Upper lobe of left lung (tissue), 6 donors: ENCODE measurements around the gene EXOC3L2. TPM values are rescaled to one million over a fixed set of nuclear protein-coding genes. Genes with fewer than 3 reads are reported as not detected.

Experiments
- ATAC-seq, 2 donors: fragments of 200-7000 bp; cut with Tn5 transposase; one replicate each; pipeline ENCODE4 v1.9.1; 2022; ENCODE audit warnings: mild to moderate bottlenecking in 2 of 2, moderate library complexity in 2 of 2; ENCODE audit not compliant: low FRiP score in 2 of 2
- DNase-seq, 2 donors: peaks; one replicate each; pipeline ENCODE4 v3.0.0-alpha.2; 2019 to 2020
- H3K27ac ChIP-seq, 4 donors: fragments of 200-600 bp; sonication (generic); one replicate each; pipeline ENCODE4 v1.5.1; 2016 to 2019
- H3K27me3 ChIP-seq, 4 donors: fragments of 200-600 bp; sonication (generic); one replicate each; pipeline ENCODE4 v1.5.1; 2017 to 2019
- H3K36me3 ChIP-seq, 4 donors: fragments of 200-600 bp; sonication (generic); one replicate each; pipeline ENCODE4 v1.5.1; 2016 to 2019
- H3K4me1 ChIP-seq, 4 donors: fragments of 200-600 bp; sonication (generic); one replicate each; pipeline ENCODE4 v1.5.1; 2018 to 2019
- H3K4me3 ChIP-seq, 4 donors: fragments of 200-600 bp; sonication (generic); one replicate each; pipeline ENCODE4 v1.5.1; 2017 to 2019; ENCODE audit warnings: mild to moderate bottlenecking in 2 of 4, moderate library complexity in 1 of 4
- H3K9me3 ChIP-seq, 4 donors: fragments of 200-600 bp; sonication (generic); one replicate each; pipeline ENCODE4 v1.5.1; 2018 to 2019
- CTCF ChIP-seq, 6 experiments: fragments of 450-650 bp in 4 of 6; fragments of 200-600 bp in 2 of 6; sonication (generic) in 2 of 6; IDR thresholded peaks; one replicate each; pipeline ENCODE4 v1.5.1; 2016 to 2019; ENCODE audit warnings: antibody characterized with exemption in 6 of 6
- EP300 ChIP-seq, 4 donors: sonication (generic); formaldehyde crosslinking; IDR thresholded peaks; one replicate each; pipeline ENCODE4 v1.5.1; 2017; ENCODE audit warnings: antibody characterized with exemption in 4 of 4, control low read depth in 2 of 4
- POLR2A ChIP-seq, 4 donors: fragments of 450-650 bp; IDR thresholded peaks; one replicate each; pipeline ENCODE4 v1.5.1; 2016 to 2017; ENCODE audit warnings: antibody characterized with exemption in 4 of 4, mild to moderate bottlenecking in 2 of 4
- POLR2AphosphoS5 ChIP-seq, 2 donors: sonication (generic); formaldehyde crosslinking; IDR thresholded peaks; one replicate each; pipeline ENCODE4 v1.5.1; 2017; ENCODE audit warnings: antibody characterized with exemption in 2 of 2
- WGBS, 2 donors: methylation state at CpG; one replicate each; pipeline ENCODE4 v1.1.5; 2017 to 2018; 5-methylcytosine and 5-hydroxymethylcytosine counted together
- total RNA-seq, 6 donors: library from RNA; depleted of rRNA in 4 of 6; stranded (reverse); fragments of >200 nt in 4 of 6; gene quantifications; one replicate each; pipeline versions ENCODE4 v1.1.0 to v1.2.1, GENCODE V29; 2016 to 2021
- donor health status: DM: no; HTN: no; CAD: no; lungs with moderate emphysema.
- donor health status: DM: no; HTN: yes; CAD: no; lungs with severe emphysema.

EXOC3L2 gene
- total RNA-seq, 6 donors from 2014 or later, result 1.1 to 10.0 (median 2.7) TPM

DNA sequence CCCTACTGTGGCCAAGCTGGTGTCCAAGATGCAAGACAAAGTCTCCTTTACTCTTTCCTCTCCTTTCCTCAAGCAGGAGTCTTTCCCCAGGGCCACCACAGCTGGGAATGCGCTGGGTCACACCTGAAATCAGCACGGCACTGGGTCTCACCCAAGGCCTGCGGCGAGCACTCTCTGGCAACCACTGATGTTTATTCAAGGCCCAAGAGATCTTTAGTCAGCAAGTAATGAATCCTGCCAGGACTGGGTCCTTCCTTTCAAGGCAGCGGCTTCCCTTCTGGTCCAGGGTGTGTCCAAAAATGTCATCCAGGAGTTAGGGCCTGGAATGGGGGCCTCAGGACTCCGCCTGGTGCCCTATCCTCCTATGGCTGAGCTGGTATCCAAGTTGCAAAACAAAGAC lies 42.6 kb downstream of the EXOC3L2 start:
- peak overlapping the region in 1 of 4 donors; percentile 2 for H3K27ac ChIP-seq
- DNase-seq, result peak in 1 of 2 donors; percentile 37
- no peaks in the 10 kb centered on the region for H3K9me3 ChIP-seq
- peak in 1 of 2 donors; percentile 51 for ATAC-seq
- TF ChIP-seq POLR2AphosphoS5 (IDR thresholded peaks at IDR 0.05), result no peak
- no peak for TF ChIP-seq POLR2A (IDR thresholded peaks at IDR 0.05)
- no peak for TF ChIP-seq EP300 (IDR thresholded peaks at IDR 0.05)
- TF ChIP-seq CTCF (IDR thresholded peaks at IDR 0.05), result no peak
- H3K27me3 ChIP-seq, result no peaks in the 10 kb centered on the region
- H3K4me1 ChIP-seq, result peaks cover 0 to 8% (median 2%) of the 10 kb centered on the region in 4 donors
- H3K4me3 ChIP-seq, result no peak overlapping the region
- H3K36me3 ChIP-seq, result no peaks in the 10 kb centered on the region
- WGBS, 2 donors, result 58 to 60% methylated on average over 1 to 6 of the region's 6 CpGs

GRCh38 chr19:45200568-45200967 lies 44.6 kb downstream of the EXOC3L2 start:
- TF ChIP-seq CTCF (IDR thresholded peaks at IDR 0.05) (peak; percentile 22 to 55 (median 40)), POLR2AphosphoS5 (IDR thresholded peaks at IDR 0.05) (no peak), EP300 (IDR thresholded peaks at IDR 0.05) (no peak), POLR2A (IDR thresholded peaks at IDR 0.05) (no peak)
- Histone ChIP-seq H3K36me3 (no peaks in the 10 kb centered on the region), H3K9me3 (no peaks in the 10 kb centered on the region), H3K4me1 (peaks cover 0 to 8% (median 2%) of the 10 kb centered on the region in 4 donors), H3K27me3 (no peaks in the 10 kb centered on the region), H3K4me3 (no peak overlapping the region), H3K27ac (no peak overlapping the region)
- 54 to 65% methylated on average over 4 of the region's 4 CpGs for WGBS, 2 donors
- DNase-seq (no peak), ATAC-seq (no peak)

GRCh38 chr19:45195764-45196163 lies 49.4 kb downstream of the EXOC3L2 start:
- Histone ChIP-seq H3K27me3 (no peaks in the 10 kb centered on the region), H3K27ac (no peak overlapping the region), H3K36me3 (no peaks in the 10 kb centered on the region), H3K9me3 (no peaks in the 10 kb centered on the region), H3K4me1 (no peaks in the 10 kb centered on the region), H3K4me3 (no peak overlapping the region)
- no peak for DNase-seq
- 92 to 95% methylated on average over 6 of the region's 6 CpGs for WGBS, 2 donors
- no peak for ATAC-seq
- TF ChIP-seq CTCF (IDR thresholded peaks at IDR 0.05) (no peak), EP300 (IDR thresholded peaks at IDR 0.05) (no peak), POLR2A (IDR thresholded peaks at IDR 0.05) (no peak), POLR2AphosphoS5 (IDR thresholded peaks at IDR 0.05) (no peak)

DNA sequence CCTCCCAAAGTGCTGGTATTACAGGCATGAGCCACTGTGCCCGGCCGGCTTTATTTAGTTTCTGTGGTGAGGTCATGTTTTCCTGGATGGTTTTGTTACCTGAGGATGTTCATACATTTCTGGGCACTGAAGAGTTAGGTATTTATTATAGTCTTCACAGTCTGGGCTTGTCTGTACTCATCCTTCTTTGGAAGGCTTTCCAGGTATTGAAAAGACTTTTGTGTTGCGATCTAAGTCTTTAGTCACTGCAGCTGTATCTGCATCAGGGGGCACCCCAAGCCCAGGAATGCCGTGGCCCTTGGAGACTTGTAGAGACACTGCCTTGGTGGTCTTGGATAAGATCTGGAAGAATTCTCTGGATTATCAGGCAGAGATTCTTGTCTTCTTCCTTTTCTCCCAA lies 53.8 kb downstream of the EXOC3L2 start:
- H3K27me3 ChIP-seq, result no peaks in the 10 kb centered on the region
- no peak overlapping the region for H3K4me3 ChIP-seq
- DNase-seq (no peak), ATAC-seq (no peak)
- H3K36me3 ChIP-seq, result no peaks in the 10 kb centered on the region
- H3K27ac ChIP-seq, result no peak overlapping the region
- no peak for TF ChIP-seq EP300 (IDR thresholded peaks at IDR 0.05)
- TF ChIP-seq POLR2AphosphoS5 (IDR thresholded peaks at IDR 0.05), result no peak
- no peak for TF ChIP-seq POLR2A (IDR thresholded peaks at IDR 0.05)
- TF ChIP-seq CTCF (IDR thresholded peaks at IDR 0.05), result no peak
- WGBS, 2 donors, result 95 to 96% methylated on average over 4 of the region's 4 CpGs
- H3K9me3 ChIP-seq, result no peaks in the 10 kb centered on the region
- H3K4me1 ChIP-seq, result no peaks in the 10 kb centered on the region

DNA sequence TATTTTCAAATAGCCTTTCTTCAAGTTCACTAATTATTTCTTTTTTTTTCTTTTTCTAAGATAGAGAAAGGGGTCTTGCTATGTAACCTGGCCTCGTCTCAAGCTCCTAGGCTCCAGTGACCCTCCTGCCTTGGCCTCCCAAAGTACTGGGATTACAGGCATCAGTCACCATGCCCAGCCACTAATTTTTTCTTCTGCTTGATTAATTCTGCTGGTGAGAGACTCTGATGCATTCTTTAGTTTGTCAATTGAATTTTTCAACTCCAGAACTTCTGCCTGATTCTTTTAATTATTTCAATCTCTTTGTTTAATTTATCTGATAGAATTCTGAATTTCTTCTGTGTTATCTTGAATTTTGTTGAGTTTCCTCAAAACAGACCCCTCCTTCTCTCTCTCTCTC lies 55.2 kb downstream of the EXOC3L2 start:
- no peak for DNase-seq
- no peaks in the 10 kb centered on the region for H3K9me3 ChIP-seq
- H3K27ac ChIP-seq, result no peak overlapping the region
- H3K36me3 ChIP-seq, result no peaks in the 10 kb centered on the region
- no peaks in the 10 kb centered on the region for H3K4me1 ChIP-seq
- no peak for ATAC-seq
- no peaks in the 10 kb centered on the region for H3K27me3 ChIP-seq
- no peak overlapping the region for H3K4me3 ChIP-seq
- WGBS, 2 donors, result 81 to 94% methylated on average over 1 of the region's 1 CpG
- TF ChIP-seq POLR2AphosphoS5 (IDR thresholded peaks at IDR 0.05) (no peak), POLR2A (IDR thresholded peaks at IDR 0.05) (no peak), EP300 (IDR thresholded peaks at IDR 0.05) (no peak), CTCF (IDR thresholded peaks at IDR 0.05) (no peak)
